ENCODE data around the gene VAV2.

Gene VAV2

GRCh38 chr9:133893191-133893994 is 98.7 kb downstream of the VAV2 start:
- H3K27ac ChIP-seq = peak overlapping the region; percentile 75
- TF ChIP-seq CTCF (conservative IDR thresholded peaks at IDR 0.05) = no peak

- H3K27ac ChIP-seq = peak overlapping the region; percentile 75
These were observed 99.8 kb downstream of the VAV2 start for GRCh38 chr9:133892193-133892920.

GRCh38 chr9:133891741-133892140 is 100.4 kb downstream of the VAV2 start:
- no peak for TF ChIP-seq CTCF (conservative IDR thresholded peaks at IDR 0.05)
- H3K27ac ChIP-seq = peak overlapping the region; percentile 75

More at GRCh38 chr9:133892193-133892920, 99.8 kb downstream of the VAV2 start:
- TF ChIP-seq CTCF (conservative IDR thresholded peaks at IDR 0.05) = no peak

GRCh38 chr9:133890583-133890982 is 101.5 kb downstream of the VAV2 start:
- peak overlapping the region; percentile 95; the same call in 1 of the 2 replicates for H3K27ac ChIP-seq
- TF ChIP-seq CTCF (conservative IDR thresholded peaks at IDR 0.05) = no peak

- peak overlapping the region; percentile 95 for H3K27ac ChIP-seq
- no peak for TF ChIP-seq CTCF (conservative IDR thresholded peaks at IDR 0.05)
These were observed 102.4 kb downstream of the VAV2 start for GRCh38 chr9:133889584-133890301.

GRCh38 chr9:133888809-133889491 is 103.2 kb downstream of the VAV2 start:
- H3K27ac ChIP-seq = peak overlapping the region; percentile 95

More at GRCh38 chr9:133888809-133889491, 103.2 kb downstream of the VAV2 start:
- no peak for TF ChIP-seq CTCF (conservative IDR thresholded peaks at IDR 0.05)

Data from VCaP (cell line).